Tibial nerve (tissue), 4 donors: ENCODE results near the gene NECAB3.

Experiments used
- CTCF ChIP-seq, 5 experiments: fragments of 200-600 bp in 3 of 5; fragments of 450-650 bp in 2 of 5; sonication (generic) in 3 of 5; IDR thresholded peaks; one replicate each; pipeline ENCODE4 v1.5.1; 2016 to 2019; ENCODE audit warnings: antibody characterized with exemption in 5 of 5, mild to moderate bottlenecking in 3 of 5, moderate library complexity in 2 of 5
- EP300 ChIP-seq, 2 donors: sonication (generic); formaldehyde crosslinking; IDR thresholded peaks; one replicate each; pipeline ENCODE4 v1.6.1; 2017; ENCODE audit warnings: antibody characterized with exemption in 2 of 2, mild to moderate bottlenecking in 1 of 2
- POLR2A ChIP-seq, 2 donors: fragments of 450-650 bp; IDR thresholded peaks; one replicate each; pipeline ENCODE4 v1.6.1; 2017; ENCODE audit warnings: antibody characterized with exemption in 2 of 2, mild to moderate bottlenecking in 2 of 2, moderate library complexity in 2 of 2

- no peak for TF ChIP-seq CTCF (IDR thresholded peaks at IDR 0.05)
- no peak for TF ChIP-seq EP300 (IDR thresholded peaks at IDR 0.05)
- no peak for TF ChIP-seq POLR2A (IDR thresholded peaks at IDR 0.05)
Observed at GRCh38 chr20:33693289-33693688, 19.1 kb upstream of the NECAB3 start.
